ENCODE results near the gene SYNGR2.

Gene SYNGR2

GRCh38 chr17:78173097-78173715, 4.8 kb downstream of the SYNGR2 start:
- DNase-seq: peak; percentile 23 to 53

- DNase-seq: peak in 1 of 2 donors; percentile 58
Observed at GRCh38 chr17:78174346-78174869, 6.0 kb downstream of the SYNGR2 start.

GRCh38 chr17:78174870-78175642, 6.7 kb downstream of the SYNGR2 start:
- no peak for DNase-seq

GRCh38 chr17:78175643-78175981, 7.2 kb downstream of the SYNGR2 start:
- DNase-seq: no peak

GRCh38 chr17:78176548-78177025, 8.2 kb downstream of the SYNGR2 start:
- DNase-seq: peak; percentile 77 to 83

GRCh38 chr17:78179372-78179771, 11.0 kb downstream of the SYNGR2 start:
- DNase-seq: no peak

GRCh38 chr17:78180083-78180482, 11.7 kb downstream of the SYNGR2 start:
- no peak for DNase-seq

GRCh38 chr17:78180508-78180907, 12.1 kb downstream of the SYNGR2 start:
- DNase-seq: no peak

- no peak for DNase-seq
Observed at GRCh38 chr17:78182504-78182903, 14.1 kb downstream of the SYNGR2 start.

- no peak for DNase-seq
Observed at GRCh38 chr17:78183916-78184315, 15.5 kb downstream of the SYNGR2 start.

GRCh38 chr17:78184351-78184750, 16.0 kb downstream of the SYNGR2 start:
- no peak for DNase-seq

- no peak for DNase-seq
Observed at GRCh38 chr17:78184868-78185267, 16.5 kb downstream of the SYNGR2 start.

GRCh38 chr17:78185981-78186691, 17.8 kb downstream of the SYNGR2 start:
- DNase-seq: no peak

GRCh38 chr17:78186692-78187595, 18.6 kb downstream of the SYNGR2 start, which contains the start of the genes AFMID and TK1:
Gene AFMID, plus strand, starts transcription at chr17:78187362. Its CDS starts 9 bp downstream, at chr17:78187371.
Gene TK1, minus strand, starts transcription at chr17:78187052. Its CDS starts 58 bp downstream, at chr17:78186994.
- DNase-seq: peak; percentile 88 to 90

GRCh38 chr17:78196716-78197115, 28.3 kb downstream of the SYNGR2 start:
- DNase-seq: no peak

GRCh38 chr17:78197147-78197832, 28.9 kb downstream of the SYNGR2 start:
- no peak for DNase-seq

- no peak for DNase-seq
Observed at GRCh38 chr17:78200451-78200850, 32.1 kb downstream of the SYNGR2 start.

- no peak for DNase-seq
Observed at GRCh38 chr17:78202666-78203065, 34.3 kb downstream of the SYNGR2 start.

GRCh38 chr17:78204387-78205123, 36.2 kb downstream of the SYNGR2 start:
- DNase-seq: no peak

- no peak for DNase-seq
Observed at GRCh38 chr17:78205124-78205775, 36.9 kb downstream of the SYNGR2 start.
